Measurements from ENCODE around the gene CLEC2D.

- no peak for TF ChIP-seq CTCF (IDR thresholded peaks at IDR 0.05 in 8 of 11, conservative IDR thresholded peaks at IDR 0.05 in 3 of 11)
- no peak for TF ChIP-seq POLR2AphosphoS5 (IDR thresholded peaks at IDR 0.05)
- TF ChIP-seq POLR2A (IDR thresholded peaks at IDR 0.05) = no peak
Observed at GRCh38 chr12:9662488-9662887, 7.0 kb upstream of the CLEC2D start.

All from spleen (tissue), 7 donors.